ENCODE data around the gene RPRD1A. TPM values are rescaled to one million over a fixed set of nuclear protein-coding genes. Genes with fewer than 3 reads are reported as not detected.

RPRD1A gene
- total and polyA plus RNA-seq, 4 donors = 11.8 to 29.5 (median 16.6) TPM

DNA sequence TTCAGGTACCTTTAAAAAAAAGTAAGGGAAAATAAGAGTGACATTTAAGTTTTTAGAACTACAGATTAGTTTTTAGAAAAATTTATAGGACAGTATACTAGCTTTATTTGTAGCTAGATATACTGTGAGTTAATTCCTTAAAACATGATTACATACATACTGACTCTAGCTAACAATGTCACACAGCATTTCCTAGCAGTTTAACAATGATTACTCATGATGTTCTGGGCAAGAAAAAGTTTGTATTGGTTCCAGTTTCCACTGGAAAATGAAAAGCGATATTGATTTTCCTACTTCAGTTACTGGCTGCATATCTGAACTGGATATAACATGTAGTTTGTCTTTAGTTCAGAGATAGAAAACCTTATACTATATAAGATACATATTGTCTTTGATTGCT is 42.4 kb upstream of the RPRD1A start:
- Histone ChIP-seq H3K36me3 (ENCODE audit: control insufficient read depth in 4 of 4, insufficient read depth in 3 of 4, low read depth in 1 of 4, low read length in 3 of 4) (peaks cover 1 to 40% (median 21%) of the 10 kb centered on the region in 4 donors), H3K27me3 (ENCODE audit: control insufficient read depth in 4 of 4, insufficient read depth in 4 of 4, low read length in 3 of 4) (no peaks in the 10 kb centered on the region), H3K4me3 (ENCODE audit: low read depth in 1 of 3, low read length in 3 of 3) (no peak overlapping the region), H3K4me1 (ENCODE audit: control insufficient read depth in 4 of 4, insufficient read depth in 4 of 4, low read length in 3 of 4) (no peaks in the 10 kb centered on the region), H3K9ac (ENCODE audit: low read depth in 1 of 2, low read length in 2 of 2) (no peak overlapping the region), H3K9me3 (ENCODE audit: control insufficient read depth in 4 of 4, low read length in 3 of 4) (no peaks in the 10 kb centered on the region), H3K27ac (ENCODE audit: low read depth in 1 of 2, low read length in 2 of 2) (no peak overlapping the region)
- 94% methylated on average over 1 of the region's 1 CpG for WGBS
- no peak for DNase-seq (ENCODE audit: low spot score)
- TF ChIP-seq NR2F2 (IDR thresholded peaks at IDR 0.05) = no peak
- no peak for TF ChIP-seq RXRA (IDR thresholded peaks at IDR 0.05)
- TF ChIP-seq FOXA1 (IDR thresholded peaks at IDR 0.05) = no peak
- no peak for TF ChIP-seq EGR1 (IDR thresholded peaks at IDR 0.05; ENCODE audit: low read depth in 2 of 2)
- TF ChIP-seq FOXA2 (IDR thresholded peaks at IDR 0.05) = no peak
- TF ChIP-seq, protein P1, sequence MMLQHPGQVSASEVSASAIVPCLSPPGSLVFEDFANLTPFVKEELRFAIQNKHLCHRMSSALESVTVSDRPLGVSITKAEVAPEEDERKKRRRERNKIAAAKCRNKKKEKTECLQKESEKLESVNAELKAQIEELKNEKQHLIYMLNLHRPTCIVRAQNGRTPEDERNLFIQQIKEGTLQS (IDR thresholded peaks at IDR 0.05) = no peak
- no peak for TF ChIP-seq SP1 (IDR thresholded peaks at IDR 0.05)
- TF ChIP-seq TAF1 (conservative IDR thresholded peaks at IDR 0.05) = no peak
- no peak for TF ChIP-seq YY1 (IDR thresholded peaks at IDR 0.05)
- TF ChIP-seq, protein P2, sequence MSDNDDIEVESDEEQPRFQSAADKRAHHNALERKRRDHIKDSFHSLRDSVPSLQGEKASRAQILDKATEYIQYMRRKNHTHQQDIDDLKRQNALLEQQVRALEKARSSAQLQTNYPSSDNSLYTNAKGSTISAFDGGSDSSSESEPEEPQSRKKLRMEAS (IDR thresholded peaks at IDR 0.05) = no peak
- TF ChIP-seq GABPA (IDR thresholded peaks at IDR 0.05 in 1 of 2, conservative IDR thresholded peaks at IDR 0.05 in 1 of 2) = no peak

DNA sequence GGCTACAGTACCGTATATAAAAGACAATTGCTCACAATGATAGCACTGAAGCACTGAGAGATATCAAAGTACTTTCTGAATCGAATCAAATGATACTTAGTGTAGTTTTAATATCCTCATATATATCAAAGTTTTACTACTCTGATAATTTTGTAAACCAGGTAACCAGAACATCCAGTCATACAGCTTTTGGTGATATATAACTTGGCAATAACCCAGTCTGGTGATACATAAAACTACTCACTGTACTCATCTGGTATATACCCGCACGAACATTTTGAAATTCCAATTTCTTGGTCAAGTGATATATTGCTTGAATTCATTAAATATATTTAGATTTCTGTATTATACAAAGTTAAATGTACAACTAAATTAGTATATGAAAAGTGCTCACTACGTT is 41.2 kb upstream of the RPRD1A start:
- DNase-seq (ENCODE audit: low spot score) = no peak
- TF ChIP-seq, protein P2 (IDR thresholded peaks at IDR 0.05) = no peak
- Histone ChIP-seq H3K4me3 (ENCODE audit: low read depth in 1 of 3, low read length in 3 of 3) (no peak overlapping the region), H3K4me1 (ENCODE audit: control insufficient read depth in 4 of 4, insufficient read depth in 4 of 4, low read length in 3 of 4) (no peaks in the 10 kb centered on the region), H3K9me3 (ENCODE audit: control insufficient read depth in 4 of 4, low read length in 3 of 4) (no peaks in the 10 kb centered on the region), H3K27me3 (ENCODE audit: control insufficient read depth in 4 of 4, insufficient read depth in 4 of 4, low read length in 3 of 4) (no peaks in the 10 kb centered on the region), H3K9ac (ENCODE audit: low read depth in 1 of 2, low read length in 2 of 2) (no peak overlapping the region), H3K36me3 (ENCODE audit: control insufficient read depth in 4 of 4, insufficient read depth in 3 of 4, low read depth in 1 of 4, low read length in 3 of 4) (peaks cover 1 to 35% (median 14%) of the 10 kb centered on the region in 4 donors), H3K27ac (ENCODE audit: low read depth in 1 of 2, low read length in 2 of 2) (no peak overlapping the region)
- WGBS = 96% methylated on average over 5 of the region's 5 CpGs

DNA sequence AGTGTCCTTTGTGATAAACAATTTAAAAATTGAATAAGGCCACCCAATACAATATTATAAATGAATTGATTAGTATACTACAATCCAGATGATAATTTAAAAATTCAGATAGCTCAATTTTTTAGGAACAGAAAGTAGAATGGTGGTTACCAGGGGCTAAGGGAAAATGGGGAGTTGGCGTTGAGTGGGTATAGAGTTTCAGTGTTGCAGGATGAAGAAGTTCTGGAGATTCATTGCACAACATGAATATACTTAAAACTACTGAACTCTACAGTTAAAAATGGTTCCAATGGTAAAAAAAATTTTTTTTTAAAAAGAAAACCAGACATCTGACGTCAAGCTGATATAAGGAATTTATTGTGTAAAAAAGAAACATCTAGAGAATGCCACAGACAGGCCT is 40.8 kb upstream of the RPRD1A start:
- no peaks in the 10 kb centered on the region for H3K4me1 ChIP-seq (ENCODE audit: control insufficient read depth in 4 of 4, insufficient read depth in 4 of 4, low read length in 3 of 4)
- H3K9ac ChIP-seq (ENCODE audit: low read depth in 1 of 2, low read length in 2 of 2) = no peak overlapping the region
- DNase-seq (ENCODE audit: low spot score) = no peak
- H3K27ac ChIP-seq (ENCODE audit: low read depth in 1 of 2, low read length in 2 of 2) = no peak overlapping the region
- H3K9me3 ChIP-seq (ENCODE audit: control insufficient read depth in 4 of 4, low read length in 3 of 4) = no peaks in the 10 kb centered on the region
- H3K27me3 ChIP-seq (ENCODE audit: control insufficient read depth in 4 of 4, insufficient read depth in 4 of 4, low read length in 3 of 4) = no peaks in the 10 kb centered on the region
- TF ChIP-seq FOXA1 (IDR thresholded peaks at IDR 0.05) (no peak), TAF1 (conservative IDR thresholded peaks at IDR 0.05) (no peak), NR2F2 (IDR thresholded peaks at IDR 0.05) (no peak), RXRA (IDR thresholded peaks at IDR 0.05) (no peak), HNF4A (conservative IDR thresholded peaks at IDR 0.05) (no peak), SP1 (IDR thresholded peaks at IDR 0.05) (no peak), JUND (IDR thresholded peaks at IDR 0.05) (no peak), RAD21 (IDR thresholded peaks at IDR 0.05) (no peak), GABPA (IDR thresholded peaks at IDR 0.05 in 1 of 2, conservative IDR thresholded peaks at IDR 0.05 in 1 of 2) (no peak), EGR1 (IDR thresholded peaks at IDR 0.05; ENCODE audit: low read depth in 2 of 2) (no peak), FOXA2 (IDR thresholded peaks at IDR 0.05) (no peak)
- TF ChIP-seq, protein P3, sequence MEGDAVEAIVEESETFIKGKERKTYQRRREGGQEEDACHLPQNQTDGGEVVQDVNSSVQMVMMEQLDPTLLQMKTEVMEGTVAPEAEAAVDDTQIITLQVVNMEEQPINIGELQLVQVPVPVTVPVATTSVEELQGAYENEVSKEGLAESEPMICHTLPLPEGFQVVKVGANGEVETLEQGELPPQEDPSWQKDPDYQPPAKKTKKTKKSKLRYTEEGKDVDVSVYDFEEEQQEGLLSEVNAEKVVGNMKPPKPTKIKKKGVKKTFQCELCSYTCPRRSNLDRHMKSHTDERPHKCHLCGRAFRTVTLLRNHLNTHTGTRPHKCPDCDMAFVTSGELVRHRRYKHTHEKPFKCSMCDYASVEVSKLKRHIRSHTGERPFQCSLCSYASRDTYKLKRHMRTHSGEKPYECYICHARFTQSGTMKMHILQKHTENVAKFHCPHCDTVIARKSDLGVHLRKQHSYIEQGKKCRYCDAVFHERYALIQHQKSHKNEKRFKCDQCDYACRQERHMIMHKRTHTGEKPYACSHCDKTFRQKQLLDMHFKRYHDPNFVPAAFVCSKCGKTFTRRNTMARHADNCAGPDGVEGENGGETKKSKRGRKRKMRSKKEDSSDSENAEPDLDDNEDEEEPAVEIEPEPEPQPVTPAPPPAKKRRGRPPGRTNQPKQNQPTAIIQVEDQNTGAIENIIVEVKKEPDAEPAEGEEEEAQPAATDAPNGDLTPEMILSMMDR (IDR thresholded peaks at IDR 0.05; ENCODE audit: low read depth, low read length, missing input control) = no peak
- TF ChIP-seq, protein P2 (IDR thresholded peaks at IDR 0.05) = no peak
- TF ChIP-seq, protein P1 (IDR thresholded peaks at IDR 0.05) = no peak
- TF ChIP-seq, protein P4, sequence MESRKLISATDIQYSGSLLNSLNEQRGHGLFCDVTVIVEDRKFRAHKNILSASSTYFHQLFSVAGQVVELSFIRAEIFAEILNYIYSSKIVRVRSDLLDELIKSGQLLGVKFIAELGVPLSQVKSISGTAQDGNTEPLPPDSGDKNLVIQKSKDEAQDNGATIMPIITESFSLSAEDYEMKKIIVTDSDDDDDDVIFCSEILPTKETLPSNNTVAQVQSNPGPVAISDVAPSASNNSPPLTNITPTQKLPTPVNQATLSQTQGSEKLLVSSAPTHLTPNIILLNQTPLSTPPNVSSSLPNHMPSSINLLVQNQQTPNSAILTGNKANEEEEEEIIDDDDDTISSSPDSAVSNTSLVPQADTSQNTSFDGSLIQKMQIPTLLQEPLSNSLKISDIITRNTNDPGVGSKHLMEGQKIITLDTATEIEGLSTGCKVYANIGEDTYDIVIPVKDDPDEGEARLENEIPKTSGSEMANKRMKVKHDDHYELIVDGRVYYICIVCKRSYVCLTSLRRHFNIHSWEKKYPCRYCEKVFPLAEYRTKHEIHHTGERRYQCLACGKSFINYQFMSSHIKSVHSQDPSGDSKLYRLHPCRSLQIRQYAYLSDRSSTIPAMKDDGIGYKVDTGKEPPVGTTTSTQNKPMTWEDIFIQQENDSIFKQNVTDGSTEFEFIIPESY (IDR thresholded peaks at IDR 0.05) = no peak
- TF ChIP-seq, protein P5, sequence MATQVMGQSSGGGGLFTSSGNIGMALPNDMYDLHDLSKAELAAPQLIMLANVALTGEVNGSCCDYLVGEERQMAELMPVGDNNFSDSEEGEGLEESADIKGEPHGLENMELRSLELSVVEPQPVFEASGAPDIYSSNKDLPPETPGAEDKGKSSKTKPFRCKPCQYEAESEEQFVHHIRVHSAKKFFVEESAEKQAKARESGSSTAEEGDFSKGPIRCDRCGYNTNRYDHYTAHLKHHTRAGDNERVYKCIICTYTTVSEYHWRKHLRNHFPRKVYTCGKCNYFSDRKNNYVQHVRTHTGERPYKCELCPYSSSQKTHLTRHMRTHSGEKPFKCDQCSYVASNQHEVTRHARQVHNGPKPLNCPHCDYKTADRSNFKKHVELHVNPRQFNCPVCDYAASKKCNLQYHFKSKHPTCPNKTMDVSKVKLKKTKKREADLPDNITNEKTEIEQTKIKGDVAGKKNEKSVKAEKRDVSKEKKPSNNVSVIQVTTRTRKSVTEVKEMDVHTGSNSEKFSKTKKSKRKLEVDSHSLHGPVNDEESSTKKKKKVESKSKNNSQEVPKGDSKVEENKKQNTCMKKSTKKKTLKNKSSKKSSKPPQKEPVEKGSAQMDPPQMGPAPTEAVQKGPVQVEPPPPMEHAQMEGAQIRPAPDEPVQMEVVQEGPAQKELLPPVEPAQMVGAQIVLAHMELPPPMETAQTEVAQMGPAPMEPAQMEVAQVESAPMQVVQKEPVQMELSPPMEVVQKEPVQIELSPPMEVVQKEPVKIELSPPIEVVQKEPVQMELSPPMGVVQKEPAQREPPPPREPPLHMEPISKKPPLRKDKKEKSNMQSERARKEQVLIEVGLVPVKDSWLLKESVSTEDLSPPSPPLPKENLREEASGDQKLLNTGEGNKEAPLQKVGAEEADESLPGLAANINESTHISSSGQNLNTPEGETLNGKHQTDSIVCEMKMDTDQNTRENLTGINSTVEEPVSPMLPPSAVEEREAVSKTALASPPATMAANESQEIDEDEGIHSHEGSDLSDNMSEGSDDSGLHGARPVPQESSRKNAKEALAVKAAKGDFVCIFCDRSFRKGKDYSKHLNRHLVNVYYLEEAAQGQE (IDR thresholded peaks at IDR 0.05) = no peak
- H3K4me3 ChIP-seq (ENCODE audit: low read depth in 1 of 3, low read length in 3 of 3) = no peak overlapping the region
- WGBS = 47% methylated on average over 2 of the region's 2 CpGs
- peaks cover 0 to 31% (median 11%) of the 10 kb centered on the region in 4 donors for H3K36me3 ChIP-seq (ENCODE audit: control insufficient read depth in 4 of 4, insufficient read depth in 3 of 4, low read depth in 1 of 4, low read length in 3 of 4)

All from liver (tissue), 9 donors.